ENCODE results near the gene ZCCHC3.
A peak's percentile ranks its signal among the peaks of the same experiment; 100 is the strongest.

Gene ZCCHC3

DNA sequence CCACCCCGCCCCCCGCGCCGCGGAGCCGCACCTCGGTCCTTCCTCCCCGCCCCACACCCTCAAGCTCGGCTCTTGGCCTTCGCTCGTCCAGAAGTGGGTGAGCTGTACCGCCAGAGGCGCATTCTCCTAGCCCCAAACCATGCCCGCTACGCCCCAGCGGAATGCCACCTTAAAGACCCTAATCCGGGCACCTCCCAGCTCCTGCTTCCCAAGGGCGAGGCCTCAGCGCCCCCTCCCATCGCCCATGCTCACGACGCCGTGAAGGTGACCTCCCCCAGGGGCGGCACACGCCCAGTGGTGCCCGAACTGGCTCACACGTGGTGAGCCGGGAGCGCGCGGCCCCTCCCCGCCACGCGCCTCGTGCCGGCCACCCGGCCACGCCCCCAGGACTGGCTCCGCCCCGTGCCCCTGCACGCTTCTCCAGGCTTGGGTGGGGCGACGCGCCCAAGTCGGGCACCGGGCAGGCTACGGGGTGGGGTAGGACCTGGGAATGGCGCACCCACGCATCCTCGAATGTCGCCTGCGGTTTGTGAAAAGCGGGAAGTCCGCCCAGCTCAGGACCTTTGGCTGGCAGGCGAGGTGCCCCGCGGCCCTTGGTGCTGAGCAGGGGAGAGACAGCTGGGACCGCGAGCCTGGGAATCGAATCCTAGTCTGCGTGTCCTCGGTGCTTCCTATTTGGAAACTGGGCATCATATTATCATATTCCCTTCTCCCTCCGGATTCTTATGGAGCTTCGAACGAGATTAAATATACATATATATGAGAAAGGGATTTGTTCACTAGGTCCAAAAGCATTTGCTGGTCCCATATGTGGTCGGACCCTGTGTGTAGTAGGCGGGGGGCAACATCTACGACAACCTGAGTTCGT is 27.0 kb downstream of the ZCCHC3 start:
- CTCF ChIA-PET, result interaction anchor here (0.5 to 1.1 kb wide), 2 partner anchors 58 to 135 kb away, joined by 3 to 5 read pairs; no protein-coding TSS in a partner anchor
- POLR2A ChIA-PET, result interaction anchor here (0.7 to 8.0 kb wide), 12 partner anchors 13 to 61 kb away, joined by 3 to 73 read pairs (median 4); partner anchors contain the start of genes NRSN2 and ZCCHC3
- DNase-seq (ENCODE audit: extremely low spot score), result peak; percentile 84
- no peak for TF ChIP-seq FOXM1 (IDR thresholded peaks at IDR 0.05; ENCODE audit: borderline replicate concordance)
- peak; percentile 86 for TF ChIP-seq L3MBTL2 (conservative IDR thresholded peaks at IDR 0.05)

DNA sequence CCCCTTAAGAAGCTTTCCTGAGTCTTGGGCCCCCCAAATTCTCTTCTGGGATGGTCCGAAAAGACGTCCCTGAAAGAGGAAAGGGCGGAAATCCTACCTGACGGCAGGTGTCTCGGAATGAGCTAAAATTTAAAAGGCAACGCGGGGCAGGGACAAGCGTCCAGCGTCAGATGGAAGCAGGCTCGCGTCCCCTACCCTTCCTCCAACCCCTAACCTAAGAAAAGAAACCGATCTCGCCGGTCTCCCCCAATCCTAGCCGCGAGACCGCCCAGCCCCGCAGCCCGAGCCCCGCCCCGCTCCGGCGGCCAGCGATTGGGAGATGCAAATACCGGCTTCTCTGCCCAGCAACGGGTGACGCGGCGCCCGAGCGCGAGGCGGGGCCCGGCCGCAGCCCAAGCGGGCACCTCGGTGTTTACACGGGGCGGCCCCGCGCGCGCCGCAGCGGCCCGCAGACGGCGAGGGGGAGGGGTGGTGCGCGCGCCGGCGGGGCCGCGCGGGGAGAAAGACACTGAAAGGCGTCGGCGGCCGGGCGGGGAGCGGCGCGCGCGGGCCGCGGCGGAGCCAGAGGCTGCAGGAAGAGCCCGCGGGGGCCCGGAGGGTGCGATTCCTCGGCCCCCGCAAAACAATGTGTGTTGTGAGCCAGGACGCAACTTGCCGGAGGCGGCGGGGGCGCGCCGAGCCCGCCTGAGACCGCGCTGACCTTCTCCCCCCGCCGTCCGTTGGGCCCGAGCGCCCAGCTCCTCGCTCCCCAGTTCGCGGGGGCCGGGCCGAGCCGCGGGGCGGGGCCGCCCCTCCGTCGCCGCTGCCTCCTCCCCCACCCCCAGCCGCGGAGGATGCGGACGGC is 27.9 kb downstream of the ZCCHC3 start, which contains the start of gene SOX12:
TSS of gene SOX12 (plus strand) at position 508 of the 844 bp plus-strand sequence. CDS start 373 bp downstream, outside the sequence.
- peak; percentile 91 for DNase-seq (ENCODE audit: extremely low spot score)
- ChIA-PET POLR2A (interaction anchor here (0.7 to 8.0 kb wide), 13 partner anchors 14 to 218 kb away, joined by 3 to 73 read pairs (median 4); partner anchors contain the start of genes CSNK2A1, NRSN2 and ZCCHC3), CTCF (interaction anchor here (1.1 kb wide), 1 partner anchor 59 kb away, joined by 5 read pairs; no protein-coding TSS in a partner anchor)
- TF ChIP-seq FOXM1 (IDR thresholded peaks at IDR 0.05; ENCODE audit: borderline replicate concordance), result peak; percentile 11; the same call in 1 of the 2 replicates
- no peak for TF ChIP-seq ARNT (IDR thresholded peaks at IDR 0.05)

DNA sequence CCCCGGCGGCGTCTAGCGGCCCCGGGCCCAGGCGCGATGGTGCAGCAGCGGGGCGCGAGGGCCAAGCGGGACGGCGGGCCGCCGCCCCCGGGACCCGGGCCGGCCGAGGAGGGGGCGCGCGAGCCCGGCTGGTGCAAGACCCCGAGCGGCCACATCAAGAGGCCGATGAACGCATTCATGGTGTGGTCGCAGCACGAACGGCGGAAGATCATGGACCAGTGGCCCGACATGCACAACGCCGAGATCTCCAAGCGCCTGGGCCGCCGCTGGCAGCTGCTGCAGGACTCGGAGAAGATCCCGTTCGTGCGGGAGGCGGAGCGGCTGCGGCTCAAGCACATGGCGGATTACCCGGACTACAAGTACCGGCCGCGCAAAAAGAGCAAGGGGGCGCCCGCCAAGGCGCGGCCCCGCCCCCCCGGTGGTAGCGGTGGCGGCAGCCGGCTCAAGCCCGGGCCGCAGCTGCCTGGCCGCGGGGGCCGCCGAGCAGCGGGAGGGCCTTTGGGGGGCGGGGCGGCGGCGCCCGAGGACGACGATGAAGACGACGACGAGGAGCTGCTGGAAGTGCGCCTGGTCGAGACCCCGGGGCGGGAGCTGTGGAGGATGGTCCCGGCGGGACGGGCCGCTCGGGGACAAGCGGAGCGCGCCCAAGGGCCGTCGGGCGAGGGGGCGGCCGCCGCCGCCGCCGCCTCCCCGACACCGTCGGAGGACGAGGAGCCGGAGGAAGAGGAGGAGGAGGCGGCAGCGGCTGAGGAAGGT is 28.7 kb downstream of the ZCCHC3 start:
- POLR2A ChIA-PET, result interaction anchor here (1.0 to 8.0 kb wide), 6 partner anchors 18 to 217 kb away, joined by 4 to 73 read pairs (median 5); partner anchors contain the start of genes CSNK2A1, NRSN2 and ZCCHC3
- peak; percentile 43 for DNase-seq (ENCODE audit: extremely low spot score)
- CTCF ChIA-PET, result no interaction called here
- TF ChIP-seq ARNT (IDR thresholded peaks at IDR 0.05) (no peak), ZNF384 (IDR thresholded peaks at IDR 0.05) (no peak), TARDBP (IDR thresholded peaks at IDR 0.05) (no peak)

DNA sequence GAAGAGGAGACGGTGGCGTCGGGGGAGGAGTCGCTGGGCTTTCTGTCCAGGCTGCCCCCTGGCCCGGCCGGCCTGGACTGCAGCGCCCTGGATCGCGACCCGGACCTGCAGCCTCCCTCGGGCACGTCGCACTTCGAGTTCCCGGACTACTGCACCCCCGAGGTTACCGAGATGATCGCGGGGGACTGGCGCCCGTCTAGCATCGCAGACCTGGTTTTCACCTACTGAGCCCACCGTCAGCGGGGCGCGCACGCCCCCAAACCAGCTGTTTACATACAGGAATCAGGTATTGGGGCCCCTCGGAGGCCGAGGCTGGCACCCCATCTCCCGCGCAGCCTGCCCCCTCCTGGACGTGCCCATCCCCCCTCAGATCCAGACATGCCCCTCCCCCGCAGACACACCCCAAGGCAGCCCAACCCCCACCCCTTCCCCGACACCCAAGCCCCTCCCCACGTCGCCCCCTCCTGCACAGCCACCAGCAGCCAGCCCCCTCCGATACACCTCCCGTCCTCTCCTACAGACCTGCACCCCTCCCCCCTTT is 29.3 kb downstream of the ZCCHC3 start:
- POLR2A ChIA-PET, result interaction anchor here (1.7 to 8.0 kb wide), 2 partner anchors 19 to 27 kb away, joined by 5 to 73 read pairs; no protein-coding TSS in a partner anchor
- no peak for DNase-seq (ENCODE audit: extremely low spot score)
- no peak for TF ChIP-seq CTBP1 (IDR thresholded peaks at IDR 0.05; ENCODE audit: borderline replicate concordance)
- TF ChIP-seq ARNT (IDR thresholded peaks at IDR 0.05), result no peak
- no peak for TF ChIP-seq L3MBTL2 (conservative IDR thresholded peaks at IDR 0.05)
- no peak for TF ChIP-seq FOXK2 (IDR thresholded peaks at IDR 0.05)
- no peak for TF ChIP-seq FOXA1 (IDR thresholded peaks at IDR 0.05)
- TF ChIP-seq ELF4 (IDR thresholded peaks at IDR 0.05), result no peak
- TF ChIP-seq FOXM1 (IDR thresholded peaks at IDR 0.05; ENCODE audit: borderline replicate concordance), result no peak
- no peak for TF ChIP-seq ZNF384 (IDR thresholded peaks at IDR 0.05)
- no peak for TF ChIP-seq SP1 (IDR thresholded peaks at IDR 0.05)
- no peak for TF ChIP-seq NFRKB (IDR thresholded peaks at IDR 0.05)
- no peak for TF ChIP-seq LEF1 (IDR thresholded peaks at IDR 0.05; ENCODE audit: borderline replicate concordance)
- no peak for TF ChIP-seq BHLHE40 (IDR thresholded peaks at IDR 0.05; ENCODE audit: borderline replicate concordance)
- TF ChIP-seq, protein P1, sequence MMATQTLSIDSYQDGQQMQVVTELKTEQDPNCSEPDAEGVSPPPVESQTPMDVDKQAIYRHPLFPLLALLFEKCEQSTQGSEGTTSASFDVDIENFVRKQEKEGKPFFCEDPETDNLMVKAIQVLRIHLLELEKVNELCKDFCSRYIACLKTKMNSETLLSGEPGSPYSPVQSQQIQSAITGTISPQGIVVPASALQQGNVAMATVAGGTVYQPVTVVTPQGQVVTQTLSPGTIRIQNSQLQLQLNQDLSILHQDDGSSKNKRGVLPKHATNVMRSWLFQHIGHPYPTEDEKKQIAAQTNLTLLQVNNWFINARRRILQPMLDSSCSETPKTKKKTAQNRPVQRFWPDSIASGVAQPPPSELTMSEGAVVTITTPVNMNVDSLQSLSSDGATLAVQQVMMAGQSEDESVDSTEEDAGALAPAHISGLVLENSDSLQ (IDR thresholded peaks at IDR 0.05), result no peak
- no peak for TF ChIP-seq SUZ12 (IDR thresholded peaks at IDR 0.05)
- TF ChIP-seq HDGF (IDR thresholded peaks at IDR 0.05; ENCODE audit: borderline replicate concordance), result no peak
- CTCF ChIA-PET, result no interaction called here

DNA sequence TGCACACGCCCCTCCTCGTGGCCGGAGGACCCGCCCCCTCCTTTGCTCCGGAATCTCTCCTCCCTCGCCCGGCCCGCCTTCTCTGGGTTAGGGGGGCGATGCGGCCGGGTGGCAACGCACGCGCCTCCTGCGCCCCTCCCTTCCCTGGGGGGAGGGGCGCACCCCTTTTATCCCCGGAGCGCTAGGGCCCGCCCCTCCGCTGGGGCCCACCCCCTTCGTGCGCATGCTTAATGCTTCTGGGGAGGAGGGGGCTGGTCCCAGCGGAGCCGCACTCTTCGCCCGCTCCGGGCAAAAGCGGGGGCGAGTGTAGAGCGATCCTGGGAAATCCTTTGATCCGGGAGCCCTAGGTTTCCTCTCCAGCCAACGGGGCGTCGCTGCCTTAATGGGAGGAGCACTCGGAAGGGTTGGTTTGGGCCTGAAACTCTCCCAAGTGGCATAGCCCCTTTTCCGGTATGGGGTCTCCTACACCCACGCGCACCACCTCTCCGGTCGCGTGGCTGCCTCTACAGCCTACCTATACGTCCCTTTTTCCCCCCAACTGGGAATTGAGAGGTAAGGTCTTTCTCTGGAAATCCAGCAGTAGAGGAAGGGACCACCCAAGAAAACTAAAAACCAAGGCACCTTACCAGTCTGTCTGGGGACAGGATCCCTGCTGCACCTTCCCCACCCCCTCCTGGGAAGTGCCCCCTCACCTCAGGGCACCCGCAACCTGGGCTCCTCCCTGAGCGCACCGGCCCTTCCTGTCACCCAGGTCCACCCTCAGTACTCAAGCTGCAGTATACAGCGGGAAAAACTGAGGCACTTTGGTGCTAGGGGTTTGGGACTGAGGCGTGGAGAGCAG is 30.0 kb downstream of the ZCCHC3 start:
- no peak for TF ChIP-seq FOXA1 (IDR thresholded peaks at IDR 0.05)
- peak; percentile 52; the same call in 1 of the 2 replicates for TF ChIP-seq FOXM1 (IDR thresholded peaks at IDR 0.05; ENCODE audit: borderline replicate concordance)
- peak; percentile 41; the same call in 1 of the 2 replicates for TF ChIP-seq CTBP1 (IDR thresholded peaks at IDR 0.05; ENCODE audit: borderline replicate concordance)
- TF ChIP-seq L3MBTL2 (conservative IDR thresholded peaks at IDR 0.05), result peak; percentile 45
- DNase-seq (ENCODE audit: extremely low spot score), result peak; percentile 83
- ChIA-PET POLR2A (interaction anchor here (1.4 to 8.0 kb wide), 2 partner anchors 27 to 28 kb away, joined by 6 to 73 read pairs; no protein-coding TSS in a partner anchor), CTCF (no interaction called here)

Measured in HEK293T (cell line).